DOHH2 (cell line): ENCODE measurements around the gene SPATA2.

Experiments used
- H3F3A ChIP-seq: fragments of 200-600 bp; sonication (generic), shearing (Covaris generic); 2 replicates; pipeline ENCODE4 v1.6.0; 2016; ENCODE audit warnings: antibody characterized with exemption, mild to moderate bottlenecking; ENCODE audit not compliant: control insufficient read depth, insufficient read depth
- H3K27ac ChIP-seq: fragments of 200-600 bp; sonication (generic); 2 replicates; pipeline ENCODE4 v1.5.1; 2014; ENCODE audit warnings: low read depth, mild to moderate bottlenecking, low read length, moderate library complexity
- H3K27me3 ChIP-seq: fragments of 200-600 bp; sonication (generic); 2 replicates; pipeline ENCODE4 v1.6.1; 2014; ENCODE audit warnings: mild to moderate bottlenecking, low read length, mixed read lengths; ENCODE audit not compliant: control insufficient read depth
- H3K36me3 ChIP-seq: fragments of 200-600 bp; sonication (generic); 2 replicates; pipeline ENCODE4 v1.6.1; 2014; ENCODE audit warnings: mild to moderate bottlenecking, low read length, moderate library complexity, mixed read lengths; ENCODE audit not compliant: control insufficient read depth
- H3K4me1 ChIP-seq: fragments of 200-600 bp; sonication (generic); 2 replicates; pipeline ENCODE4 v1.6.1; 2014; ENCODE audit warnings: mild to moderate bottlenecking, low read length, mixed read lengths; ENCODE audit not compliant: control insufficient read depth
- H3K4me2 ChIP-seq: fragments of 200-600 bp; sonication (generic); 2 replicates; pipeline ENCODE4 v1.6.0; 2014; ENCODE audit warnings: mild to moderate bottlenecking, low read length, moderate library complexity
- H3K4me3 ChIP-seq: fragments of 200-600 bp; sonication (generic); 2 replicates; pipeline ENCODE4 v1.5.1; 2014; ENCODE audit warnings: mild to moderate bottlenecking, low read length, mixed read lengths
- H3K79me2 ChIP-seq: fragments of 200-600 bp; sonication (generic); 2 replicates; pipeline ENCODE4 v1.6.1; 2014; ENCODE audit warnings: mild to moderate bottlenecking, low read length, mixed read lengths; ENCODE audit not compliant: control insufficient read depth
- H3K9me2 ChIP-seq: fragments of 200-600 bp; sonication (generic); replicated peaks from 2 replicates; pipeline ENCODE4 v1.6.1; 2014; ENCODE audit warnings: mild to moderate bottlenecking, low read length, mixed read lengths; ENCODE audit not compliant: control insufficient read depth
- H3K9me3 ChIP-seq: fragments of 200-600 bp; sonication (generic); 2 replicates; pipeline ENCODE4 v1.6.1; 2014; ENCODE audit warnings: antibody characterized with exemption, low read length, mixed read lengths; ENCODE audit not compliant: control insufficient read depth, insufficient read depth
- H4K20me1 ChIP-seq: fragments of 200-600 bp; sonication (generic); 2 replicates; pipeline ENCODE4 v1.6.0; 2014; ENCODE audit warnings: low read depth, mild to moderate bottlenecking, antibody characterized with exemption, low read length, moderate library complexity; ENCODE audit not compliant: control insufficient read depth, insufficient read depth
- EZH2phosphoT487 ChIP-seq: fragments of 200-600 bp; sonication (generic); IDR thresholded peaks from 2 replicates; pipeline ENCODE4 v1.6.1; 2017; ENCODE audit warnings: borderline replicate concordance, mild to moderate bottlenecking, antibody characterized with exemption, low read length, moderate library complexity, mixed read lengths
- TF ChIP-seq, protein P1 (sequence below): fragments of 200-600 bp; sonication (generic); IDR thresholded peaks from one replicate; pipeline ENCODE4 v1.5.1; 2014; ENCODE audit warnings: antibody characterized with exemption, mild to moderate bottlenecking, low read depth, low read length; ENCODE audit not compliant: poor library complexity, severe bottlenecking

Gene SPATA2

DNA sequence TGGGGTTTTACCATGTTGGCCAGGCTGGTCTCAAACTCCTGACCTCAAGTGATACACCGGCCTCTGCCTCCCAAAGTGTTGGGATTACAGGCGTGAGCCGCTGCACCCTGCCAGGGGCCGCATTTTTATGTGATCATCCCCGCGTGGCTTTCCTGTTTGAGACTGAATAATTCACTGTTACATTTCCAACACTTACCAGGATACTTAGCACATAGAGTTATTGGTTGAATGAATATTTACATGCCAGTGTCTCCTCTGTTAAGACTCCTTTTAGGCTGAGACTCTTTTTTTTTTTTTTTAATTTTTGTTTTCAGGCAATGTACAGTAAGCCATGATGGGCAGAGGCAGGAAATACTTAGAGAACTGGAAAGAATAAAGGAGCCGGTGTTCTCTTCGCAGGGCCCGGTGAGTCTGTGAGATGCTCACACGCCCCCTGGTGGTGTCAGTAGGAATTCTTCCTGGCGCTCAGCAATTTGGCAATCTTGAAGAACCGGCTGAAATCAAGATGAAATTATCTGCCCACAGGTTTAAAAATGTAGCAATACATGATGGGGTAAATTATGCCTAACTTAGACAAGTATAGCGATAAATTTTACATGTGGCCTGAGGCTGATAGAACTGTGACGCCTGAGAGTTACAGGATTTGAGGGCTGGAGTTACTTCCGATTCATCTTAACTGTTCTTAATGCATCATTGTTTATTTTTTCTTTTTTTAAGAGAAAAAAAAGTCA lies 13.2 kb upstream of the SPATA2 start:
- Histone ChIP-seq H3K27ac (no peak overlapping the region), H3K9me3 (no peaks in the 10 kb centered on the region), H3K79me2 (no peaks in the 10 kb centered on the region), H3K36me3 (no peaks in the 10 kb centered on the region), H3K4me3 (no peak overlapping the region), H3K4me1 (peaks cover 6% of the 10 kb centered on the region), H3K9me2 (no peaks in the 10 kb centered on the region), H3K4me2 (peak overlapping the region; percentile 37), H3F3A (peaks cover 1% of the 10 kb centered on the region), H3K27me3 (no peaks in the 10 kb centered on the region), H4K20me1 (no peaks in the 10 kb centered on the region)
- TF ChIP-seq, protein P1, sequence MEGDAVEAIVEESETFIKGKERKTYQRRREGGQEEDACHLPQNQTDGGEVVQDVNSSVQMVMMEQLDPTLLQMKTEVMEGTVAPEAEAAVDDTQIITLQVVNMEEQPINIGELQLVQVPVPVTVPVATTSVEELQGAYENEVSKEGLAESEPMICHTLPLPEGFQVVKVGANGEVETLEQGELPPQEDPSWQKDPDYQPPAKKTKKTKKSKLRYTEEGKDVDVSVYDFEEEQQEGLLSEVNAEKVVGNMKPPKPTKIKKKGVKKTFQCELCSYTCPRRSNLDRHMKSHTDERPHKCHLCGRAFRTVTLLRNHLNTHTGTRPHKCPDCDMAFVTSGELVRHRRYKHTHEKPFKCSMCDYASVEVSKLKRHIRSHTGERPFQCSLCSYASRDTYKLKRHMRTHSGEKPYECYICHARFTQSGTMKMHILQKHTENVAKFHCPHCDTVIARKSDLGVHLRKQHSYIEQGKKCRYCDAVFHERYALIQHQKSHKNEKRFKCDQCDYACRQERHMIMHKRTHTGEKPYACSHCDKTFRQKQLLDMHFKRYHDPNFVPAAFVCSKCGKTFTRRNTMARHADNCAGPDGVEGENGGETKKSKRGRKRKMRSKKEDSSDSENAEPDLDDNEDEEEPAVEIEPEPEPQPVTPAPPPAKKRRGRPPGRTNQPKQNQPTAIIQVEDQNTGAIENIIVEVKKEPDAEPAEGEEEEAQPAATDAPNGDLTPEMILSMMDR: peak; percentile 93
- TF ChIP-seq EZH2phosphoT487: no peak

DNA sequence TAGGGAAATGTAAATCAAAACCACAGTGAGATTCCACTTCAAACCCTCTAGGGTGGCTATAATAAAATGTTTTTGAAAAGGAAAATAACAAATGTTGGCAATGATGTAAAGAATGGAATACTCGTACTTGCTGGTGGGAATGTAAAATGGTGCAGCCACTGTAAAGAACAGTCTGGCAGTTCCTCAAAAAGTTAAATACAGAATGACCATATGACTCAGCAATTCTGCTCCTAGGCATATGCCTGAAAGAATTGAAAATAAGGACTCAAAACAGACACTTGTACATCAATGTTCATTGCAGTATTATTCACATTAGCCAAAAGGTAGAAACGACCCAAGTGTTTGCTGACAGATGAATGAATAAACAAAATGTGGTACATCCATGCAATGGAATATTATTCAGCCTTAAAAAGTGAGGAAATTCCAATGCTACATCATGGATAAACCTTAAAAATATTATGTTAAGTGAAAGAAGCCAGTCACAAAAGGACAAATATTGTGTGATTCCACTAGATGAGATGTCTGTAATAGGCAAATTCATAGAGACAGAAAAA lies 10.6 kb upstream of the SPATA2 start:
- H3K9me3 ChIP-seq: no peaks in the 10 kb centered on the region
- H3K4me1 ChIP-seq: peaks cover 6% of the 10 kb centered on the region
- no peaks in the 10 kb centered on the region for H4K20me1 ChIP-seq
- H3F3A ChIP-seq: no peaks in the 10 kb centered on the region
- H3K4me3 ChIP-seq: no peak overlapping the region
- no peaks in the 10 kb centered on the region for H3K9me2 ChIP-seq
- H3K4me2 ChIP-seq: no peak overlapping the region
- no peaks in the 10 kb centered on the region for H3K27me3 ChIP-seq
- no peak for TF ChIP-seq EZH2phosphoT487
- TF ChIP-seq, protein P1: no peak
- H3K36me3 ChIP-seq: no peaks in the 10 kb centered on the region
- H3K27ac ChIP-seq: no peak overlapping the region
- H3K79me2 ChIP-seq: no peaks in the 10 kb centered on the region

DNA sequence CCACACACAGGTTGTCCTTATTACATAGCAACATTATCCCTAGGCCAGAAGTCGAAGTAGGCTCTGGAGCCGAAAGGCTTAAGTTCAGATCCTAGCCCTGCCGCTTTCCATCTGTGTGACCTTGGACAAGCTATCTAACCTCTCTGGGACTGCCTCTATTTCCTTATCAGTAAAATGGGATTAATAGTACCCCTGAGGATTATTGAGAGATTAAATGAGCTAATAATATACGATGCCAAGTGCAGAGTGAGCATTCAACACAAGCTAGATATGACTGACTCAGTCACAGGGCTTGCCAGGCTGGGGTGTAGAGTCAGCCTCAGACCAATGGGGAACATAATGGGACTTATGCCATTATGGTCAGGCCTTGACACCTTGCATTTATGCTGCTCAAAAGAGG lies 8.9 kb upstream of the SPATA2 start:
- TF ChIP-seq, protein P1: no peak
- no peak for TF ChIP-seq EZH2phosphoT487
- no peaks in the 10 kb centered on the region for H3K27me3 ChIP-seq

More for the DNA sequence above, 8.9 kb upstream of the SPATA2 start:
- Histone ChIP-seq H3K4me3 (no peak overlapping the region), H3K79me2 (no peaks in the 10 kb centered on the region), H3K9me2 (no peaks in the 10 kb centered on the region), H3K4me1 (peaks cover 6% of the 10 kb centered on the region), H3K9me3 (no peaks in the 10 kb centered on the region), H3K36me3 (no peaks in the 10 kb centered on the region), H3K4me2 (no peak overlapping the region), H3K27ac (no peak overlapping the region), H4K20me1 (no peaks in the 10 kb centered on the region), H3F3A (no peaks in the 10 kb centered on the region)
